BLaER1 treated with 17β-estradiol and CSF1 and Interleukin-3, amounts not matched to agents 10 nM and 100 nM (cell line): ENCODE data around the gene IL20.
"Not testable (repeated sequence)": the region's sequence is repeated elsewhere in the genome, so short reads cannot be mapped to it uniquely, and the experiment has no call there.

ENCODE experiments used
- H3K27ac ChIP-seq, 11 experiments: shearing (Covaris generic); formaldehyde crosslinking; 2 replicates each; pipeline ENCODE4 v1.8.1; 2022
- H3K27me3 ChIP-seq, 11 experiments: shearing (Covaris generic); formaldehyde crosslinking; 2 replicates each; pipeline ENCODE4 v1.8.1; 2022
- H3K36me3 ChIP-seq, 11 experiments: shearing (Covaris generic); formaldehyde crosslinking; 2 replicates each; pipeline ENCODE4 v1.8.1; 2022
- H3K4me1 ChIP-seq, 10 experiments: shearing (Covaris generic); formaldehyde crosslinking; 2 replicates each; pipeline ENCODE4 v1.8.1; 2022
- H3K4me2 ChIP-seq, 11 experiments: shearing (Covaris generic); formaldehyde crosslinking; 2 replicates each; pipeline ENCODE4 v1.8.1; 2022
- H3K4me3 ChIP-seq, 10 experiments: shearing (Covaris generic); formaldehyde crosslinking; 2 replicates each; pipeline ENCODE4 v1.8.1; 2022
- H3K9ac ChIP-seq, 11 experiments: shearing (Covaris generic); formaldehyde crosslinking; 2 replicates each; pipeline ENCODE4 v1.8.1; 2022
- H3K9me3 ChIP-seq, 11 experiments: shearing (Covaris generic); formaldehyde crosslinking; replicated peaks in 1 of 11; 2 replicates each; pipeline ENCODE4 v1.8.1; 2022
- H4K20me1 ChIP-seq, 11 experiments: shearing (Covaris generic); formaldehyde crosslinking; 2 replicates each; pipeline ENCODE4 v1.8.1; 2022
- Cebpa-rat ChIP-seq, 11 experiments: shearing (Covaris generic); IDR thresholded peaks; 2 replicates each; pipeline ENCODE4 v1.8.1; 2022

Gene IL20

GRCh38 chr1:206847946-206848345 lies 17.5 kb upstream of the IL20 start:
- Histone ChIP-seq H3K27ac (no peak overlapping the region), H3K4me2 (no peak overlapping the region)

DNA sequence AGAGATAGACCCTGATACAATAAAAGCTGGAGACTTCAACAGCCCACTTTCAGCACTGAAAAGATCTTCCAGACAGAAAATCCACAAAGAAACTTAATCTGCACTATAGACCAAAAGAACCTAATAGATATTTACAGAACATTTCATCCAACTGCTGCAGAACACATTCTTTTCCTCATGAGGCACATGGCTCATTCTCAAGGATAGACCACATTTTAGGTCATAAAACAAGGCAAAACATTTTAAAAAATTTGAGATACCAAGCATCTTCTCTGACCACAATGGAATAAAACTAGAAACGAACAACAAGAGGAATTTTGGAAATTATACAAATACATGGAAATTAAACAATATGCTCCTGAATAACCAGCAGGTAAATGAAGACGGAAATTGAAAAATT lies 15.0 kb upstream of the IL20 start:
- H3K4me2 ChIP-seq, result no peak overlapping the region
- H3K9me3 ChIP-seq, result peaks cover 5 to 18% (median 14%) of the 10 kb centered on the region in 11 experiments; a peak in 17 of 22 replicates
- H3K27me3 ChIP-seq, result no peaks in the 10 kb centered on the region
- no peak overlapping the region for H3K27ac ChIP-seq
- TF ChIP-seq Cebpa-rat (IDR thresholded peaks at IDR 0.05), result no peak
- H3K4me3 ChIP-seq, result no peak overlapping the region
- H3K4me1 ChIP-seq, result no peaks in the 10 kb centered on the region
- no peaks in the 10 kb centered on the region for H3K36me3 ChIP-seq
- no peak overlapping the region for H3K9ac ChIP-seq
- H4K20me1 ChIP-seq, result no peaks in the 10 kb centered on the region

More at GRCh38 chr1:206847946-206848345, 17.5 kb upstream of the IL20 start:
- no peaks in the 10 kb centered on the region for H3K36me3 ChIP-seq
- H3K9ac ChIP-seq, result no peak overlapping the region
- no peaks in the 10 kb centered on the region for H3K4me1 ChIP-seq
- TF ChIP-seq Cebpa-rat (IDR thresholded peaks at IDR 0.05), result no peak
- no peaks in the 10 kb centered on the region for H4K20me1 ChIP-seq
- H3K4me3 ChIP-seq, result no peak overlapping the region
- no peaks in the 10 kb centered on the region for H3K27me3 ChIP-seq
- H3K9me3 ChIP-seq, result peaks cover 0 to 15% (median 9%) of the 10 kb centered on the region in 11 experiments; a peak in 15 of 22 replicates

GRCh38 chr1:206851341-206852010 lies 13.9 kb upstream of the IL20 start:
- H3K27me3 ChIP-seq, result no peaks in the 10 kb centered on the region
- H3K9me3 ChIP-seq, result peaks cover 5 to 18% (median 14%) of the 10 kb centered on the region in 11 experiments; a peak in 17 of 22 replicates
- H3K36me3 ChIP-seq, result no peaks in the 10 kb centered on the region
- H3K4me2 ChIP-seq, result no peak overlapping the region
- no peak overlapping the region for H3K9ac ChIP-seq
- peaks cover 0 to 8% (median 0%) of the 10 kb centered on the region in 10 experiments; a peak in 1 of 20 replicates for H3K4me1 ChIP-seq
- H4K20me1 ChIP-seq, result no peaks in the 10 kb centered on the region
- no peak overlapping the region for H3K4me3 ChIP-seq
- H3K27ac ChIP-seq, result no peak overlapping the region
- TF ChIP-seq Cebpa-rat (IDR thresholded peaks at IDR 0.05), result no peak

- H3K9me3 ChIP-seq, result peaks cover 5 to 18% (median 14%) of the 10 kb centered on the region in 11 experiments; a peak in 17 of 22 replicates
- not testable (repeated sequence) for H3K4me2 ChIP-seq, H3K27ac ChIP-seq, H3K9ac ChIP-seq, H3K4me1 ChIP-seq, H3K36me3 ChIP-seq, H4K20me1 ChIP-seq, H3K4me3 ChIP-seq, H3K27me3 ChIP-seq
These were observed 12.8 kb upstream of the IL20 start for GRCh38 chr1:206852662-206853061.

DNA sequence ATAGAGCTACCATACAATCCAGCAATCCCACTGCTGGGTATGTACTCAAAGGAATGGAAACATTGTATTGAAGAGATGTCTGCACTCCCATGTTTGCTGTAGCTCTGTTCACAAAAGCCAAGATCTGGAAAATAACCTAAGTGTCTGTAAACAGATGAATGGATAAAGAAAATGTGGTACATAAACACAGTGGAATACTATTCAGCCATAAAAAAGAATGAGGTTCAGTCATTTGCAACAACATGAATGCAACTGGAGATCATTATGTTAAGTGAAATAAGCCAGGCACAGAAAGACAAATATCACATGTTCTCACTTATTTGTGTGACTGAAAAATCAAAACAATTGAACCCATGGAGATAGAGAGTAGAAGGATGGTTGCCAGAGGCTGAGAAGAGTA lies 11.7 kb upstream of the IL20 start:
- peaks cover 5 to 18% (median 14%) of the 10 kb centered on the region in 11 experiments; a peak in 17 of 22 replicates for H3K9me3 ChIP-seq
- H3K27ac ChIP-seq, H3K36me3 ChIP-seq, H4K20me1 ChIP-seq, H3K4me3 ChIP-seq, H3K9ac ChIP-seq, H3K27me3 ChIP-seq, H3K4me2 ChIP-seq: not testable (repeated sequence)
- H3K4me1 ChIP-seq, result peaks cover 4 to 13% (median 5%) of the 10 kb centered on the region in 10 experiments

GRCh38 chr1:206854401-206855129 lies 10.9 kb upstream of the IL20 start:
- no peaks in the 10 kb centered on the region for H4K20me1 ChIP-seq
- no peak overlapping the region for H3K4me3 ChIP-seq
- H3K9ac ChIP-seq, result no peak overlapping the region
- no peaks in the 10 kb centered on the region for H3K27me3 ChIP-seq
- H3K4me1 ChIP-seq, result peaks cover 11 to 21% (median 13%) of the 10 kb centered on the region in 10 experiments
- no peak overlapping the region for H3K27ac ChIP-seq
- H3K36me3 ChIP-seq, result no peaks in the 10 kb centered on the region
- TF ChIP-seq Cebpa-rat (IDR thresholded peaks at IDR 0.05), result no peak
- H3K9me3 ChIP-seq, result peaks cover 5 to 18% (median 14%) of the 10 kb centered on the region in 11 experiments; a peak in 17 of 22 replicates
- H3K4me2 ChIP-seq, result no peak overlapping the region

DNA sequence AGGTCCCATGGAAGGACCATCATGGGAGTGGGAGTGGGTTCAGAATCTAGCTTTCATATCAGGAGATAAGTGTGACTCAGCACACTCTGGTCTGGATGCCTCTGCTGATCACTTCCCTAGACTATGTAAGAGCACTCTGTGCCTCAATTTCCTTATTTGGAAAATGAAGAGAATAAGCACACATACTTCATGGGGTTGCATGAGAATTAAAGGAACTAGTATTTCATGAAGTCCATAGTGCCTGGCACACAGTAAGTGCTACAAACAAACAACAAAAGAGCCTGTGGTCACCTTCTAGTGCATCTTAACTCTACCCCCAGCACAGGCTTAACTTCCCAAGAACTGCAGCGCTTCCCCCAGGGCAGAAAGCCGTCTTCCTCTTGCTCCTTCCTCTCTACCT lies 9.6 kb upstream of the IL20 start:
- H3K4me2 ChIP-seq, result peak overlapping the region in 1 of 11 experiments; percentile 28; a peak in 1 of 22 replicates
- no peak overlapping the region for H3K9ac ChIP-seq
- no peaks in the 10 kb centered on the region for H3K27me3 ChIP-seq
- H3K4me1 ChIP-seq, result peaks cover 11 to 21% (median 13%) of the 10 kb centered on the region in 10 experiments
- no peaks in the 10 kb centered on the region for H4K20me1 ChIP-seq
- TF ChIP-seq Cebpa-rat (IDR thresholded peaks at IDR 0.05), result no peak
- no peak overlapping the region for H3K27ac ChIP-seq
- no peaks in the 10 kb centered on the region for H3K36me3 ChIP-seq
- H3K9me3 ChIP-seq, result peaks cover 5 to 18% (median 14%) of the 10 kb centered on the region in 11 experiments; a peak in 17 of 22 replicates
- H3K4me3 ChIP-seq, result no peak overlapping the region

- no peaks in the 10 kb centered on the region for H3K27me3 ChIP-seq
- no peak overlapping the region for H3K27ac ChIP-seq
- H3K4me1 ChIP-seq, result peaks cover 11 to 21% (median 13%) of the 10 kb centered on the region in 10 experiments
- no peaks in the 10 kb centered on the region for H4K20me1 ChIP-seq
- H3K9me3 ChIP-seq, result peaks cover 5 to 17% (median 13%) of the 10 kb centered on the region in 11 experiments; a peak in 17 of 22 replicates
- no peak overlapping the region for H3K9ac ChIP-seq
- no peak overlapping the region for H3K4me2 ChIP-seq
- no peaks in the 10 kb centered on the region for H3K36me3 ChIP-seq
- no peak for TF ChIP-seq Cebpa-rat (IDR thresholded peaks at IDR 0.05)
- no peak overlapping the region for H3K4me3 ChIP-seq
These were observed 8.6 kb upstream of the IL20 start for GRCh38 chr1:206856674-206857464.

DNA sequence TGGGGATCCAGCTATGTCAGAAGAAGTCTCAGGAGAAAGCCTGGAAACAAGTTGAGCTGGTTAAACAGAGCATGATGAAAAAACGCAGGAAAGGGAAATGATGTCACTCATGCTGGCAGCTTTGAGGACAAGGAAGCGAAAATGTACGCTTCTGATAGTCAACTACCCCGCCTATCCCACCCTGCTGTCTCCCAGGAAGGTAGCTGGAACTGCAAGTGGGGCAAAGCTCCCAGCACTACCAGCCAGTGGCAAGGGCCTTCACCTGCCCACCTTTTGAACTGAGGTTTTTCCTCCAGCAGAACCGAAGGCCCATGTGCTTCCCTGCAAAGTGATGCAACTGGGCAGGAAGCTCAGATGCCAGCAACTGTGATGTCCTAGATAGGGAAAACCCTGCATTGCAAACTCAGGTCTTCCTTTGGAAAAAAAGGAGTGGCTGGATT lies 6.3 kb upstream of the IL20 start:
- Histone ChIP-seq H3K4me2 (peak overlapping the region; percentile 43 to 76 (median 63)), H3K36me3 (no peaks in the 10 kb centered on the region), H3K4me3 (no peak overlapping the region), H4K20me1 (no peaks in the 10 kb centered on the region), H3K9me3 (no peaks in the 10 kb centered on the region; a peak in 1 of 22 replicates), H3K4me1 (peaks cover 11 to 21% (median 13%) of the 10 kb centered on the region in 10 experiments), H3K27ac (peak overlapping the region in 8 of 11 experiments; percentile 24 to 61 (median 48); a peak in 14 of 22 replicates), H3K27me3 (no peaks in the 10 kb centered on the region), H3K9ac (no peak overlapping the region)
- no peak for TF ChIP-seq Cebpa-rat (IDR thresholded peaks at IDR 0.05)
